ENCODE measurements around the gene GRIP1. TPM values are rescaled to one million over a fixed set of nuclear protein-coding genes. Genes with fewer than 3 reads are reported as not detected.

The GRIP1 gene
- total RNA-seq, 4 donors from 2014 or later, result 0.18 to 2.1 (median 0.34) TPM

GRCh38 chr12:66379616-66380015, 299.3 kb downstream of the GRIP1 start:
- Histone ChIP-seq H3K4me1 (no peaks in the 10 kb centered on the region), H3K4me3 (no peak overlapping the region), H3K27me3 (no peaks in the 10 kb centered on the region), H3K36me3 (no peaks in the 10 kb centered on the region), H3K27ac (no peak overlapping the region), H3K9me3 (no peaks in the 10 kb centered on the region)
- TF ChIP-seq CTCF (IDR thresholded peaks at IDR 0.05 in 4 of 5, conservative IDR thresholded peaks at IDR 0.05 in 1 of 5) (no peak), POLR2A (IDR thresholded peaks at IDR 0.05) (no peak)
- DNase-seq (no peak), ATAC-seq (no peak)
- intact Hi-C loops (cut with DNase I; ENCODE audit: low total_unique reads) (no loop called here), in situ Hi-C loops (cut with MboI; ENCODE audit: low sequenced_read_pairs in 4 of 4) (no loop called here)

GRCh38 chr12:66375560-66375959, 303.3 kb downstream of the GRIP1 start:
- H3K4me3 ChIP-seq, result no peak overlapping the region
- DNase-seq (no peak), ATAC-seq (no peak)
- H3K27me3 ChIP-seq, result no peaks in the 10 kb centered on the region
- no peaks in the 10 kb centered on the region for H3K9me3 ChIP-seq
- TF ChIP-seq CTCF (IDR thresholded peaks at IDR 0.05 in 4 of 5, conservative IDR thresholded peaks at IDR 0.05 in 1 of 5), result no peak
- no peak for TF ChIP-seq POLR2A (IDR thresholded peaks at IDR 0.05)
- no peaks in the 10 kb centered on the region for H3K36me3 ChIP-seq
- intact Hi-C loops (cut with DNase I; ENCODE audit: low total_unique reads) (no loop called here), in situ Hi-C loops (cut with MboI; ENCODE audit: low sequenced_read_pairs in 4 of 4) (no loop called here)
- H3K4me1 ChIP-seq, result no peaks in the 10 kb centered on the region
- no peak overlapping the region for H3K27ac ChIP-seq

- H3K27ac ChIP-seq, result no peak overlapping the region
- H3K36me3 ChIP-seq, result no peaks in the 10 kb centered on the region
- in situ Hi-C loops (cut with MboI; ENCODE audit: low sequenced_read_pairs in 4 of 4) (no loop called here), intact Hi-C loops (cut with DNase I; ENCODE audit: low total_unique reads) (no loop called here)
- H3K4me1 ChIP-seq, result no peaks in the 10 kb centered on the region
- H3K27me3 ChIP-seq, result no peaks in the 10 kb centered on the region
- ATAC-seq (no peak), DNase-seq (no peak)
- no peak for TF ChIP-seq POLR2A (IDR thresholded peaks at IDR 0.05)
- TF ChIP-seq CTCF (IDR thresholded peaks at IDR 0.05 in 4 of 5, conservative IDR thresholded peaks at IDR 0.05 in 1 of 5), result no peak
- no peaks in the 10 kb centered on the region for H3K9me3 ChIP-seq
- H3K4me3 ChIP-seq, result no peak overlapping the region
Measured at GRCh38 chr12:66371982-66372381, 306.9 kb downstream of the GRIP1 start.

GRCh38 chr12:66367015-66367667, 311.7 kb downstream of the GRIP1 start:
- no peaks in the 10 kb centered on the region for H3K36me3 ChIP-seq

More at GRCh38 chr12:66367015-66367667, 311.7 kb downstream of the GRIP1 start:
- Histone ChIP-seq H3K9me3 (no peaks in the 10 kb centered on the region), H3K27ac (no peak overlapping the region), H3K4me1 (no peaks in the 10 kb centered on the region), H3K4me3 (no peak overlapping the region), H3K27me3 (no peaks in the 10 kb centered on the region)
- in situ Hi-C loops (cut with MboI; ENCODE audit: low sequenced_read_pairs in 4 of 4) (no loop called here), intact Hi-C loops (cut with DNase I; ENCODE audit: low total_unique reads) (no loop called here)
- TF ChIP-seq POLR2A (IDR thresholded peaks at IDR 0.05) (no peak), CTCF (IDR thresholded peaks at IDR 0.05 in 4 of 5, conservative IDR thresholded peaks at IDR 0.05 in 1 of 5) (no peak)
- DNase-seq (no peak), ATAC-seq (no peak)
